Progenitor cell of endocrine pancreas (in vitro differentiated cells): ENCODE measurements around the gene SEPTIN8. TPM values are rescaled to one million over a fixed set of nuclear protein-coding genes. Genes with fewer than 3 reads are reported as not detected.

Source experiments
- DNase-seq: peaks from one replicate; pipeline ENCODE4 v3.0.0; 2021; ENCODE audit warnings: low spot score; ENCODE audit not compliant: unreplicated experiment
- H3K27ac Mint-ChIP-seq: 2 replicates; pipeline ENCODE4 v1.8.0; 2021; ENCODE audit warnings: mild to moderate bottlenecking, moderate library complexity, mixed read lengths
- H3K27me3 Mint-ChIP-seq: 2 replicates; pipeline ENCODE4 v1.8.0; 2021; ENCODE audit warnings: mixed read lengths
- H3K36me3 Mint-ChIP-seq: 2 replicates; pipeline ENCODE4 v1.8.0; 2022; ENCODE audit warnings: mixed read lengths; ENCODE audit not compliant: insufficient read depth
- H3K4me1 Mint-ChIP-seq: 2 replicates; pipeline ENCODE4 v1.8.0; 2021; ENCODE audit warnings: low read depth, mixed read lengths
- H3K4me3 Mint-ChIP-seq: 2 replicates; pipeline ENCODE4 v1.8.0; 2021; ENCODE audit warnings: low read depth, mild to moderate bottlenecking, moderate library complexity, mixed read lengths
- H3K9me3 Mint-ChIP-seq: 2 replicates; pipeline ENCODE4 v1.8.0; 2021; ENCODE audit warnings: low read depth, mixed read lengths
- total RNA-seq: library from RNA; stranded (reverse); gene quantifications from 2 replicates; pipeline ENCODE4 v1.2.1, GENCODE V29; 2021
- TF ChIP-seq, protein P1 (sequence below): fragments of 200-600 bp; sonication (generic); IDR thresholded peaks from one replicate; pipeline ENCODE4 v1.5.0; 2021; ENCODE audit warnings: antibody characterized with exemption, mild to moderate bottlenecking; ENCODE audit not compliant: unreplicated experiment

The SEPTIN8 gene
- total RNA-seq, 1 donor from 2014 or later: 67.2 TPM

- Mint-ChIP-seq H3K36me3 (no peaks in the 10 kb centered on the region), H3K4me1 (peaks cover 9% of the 10 kb centered on the region), H3K4me3 (no peak overlapping the region), H3K27ac (no peak overlapping the region), H3K27me3 (no peaks in the 10 kb centered on the region), H3K9me3 (no peaks in the 10 kb centered on the region)
- no peak for DNase-seq
- TF ChIP-seq, protein P1, sequence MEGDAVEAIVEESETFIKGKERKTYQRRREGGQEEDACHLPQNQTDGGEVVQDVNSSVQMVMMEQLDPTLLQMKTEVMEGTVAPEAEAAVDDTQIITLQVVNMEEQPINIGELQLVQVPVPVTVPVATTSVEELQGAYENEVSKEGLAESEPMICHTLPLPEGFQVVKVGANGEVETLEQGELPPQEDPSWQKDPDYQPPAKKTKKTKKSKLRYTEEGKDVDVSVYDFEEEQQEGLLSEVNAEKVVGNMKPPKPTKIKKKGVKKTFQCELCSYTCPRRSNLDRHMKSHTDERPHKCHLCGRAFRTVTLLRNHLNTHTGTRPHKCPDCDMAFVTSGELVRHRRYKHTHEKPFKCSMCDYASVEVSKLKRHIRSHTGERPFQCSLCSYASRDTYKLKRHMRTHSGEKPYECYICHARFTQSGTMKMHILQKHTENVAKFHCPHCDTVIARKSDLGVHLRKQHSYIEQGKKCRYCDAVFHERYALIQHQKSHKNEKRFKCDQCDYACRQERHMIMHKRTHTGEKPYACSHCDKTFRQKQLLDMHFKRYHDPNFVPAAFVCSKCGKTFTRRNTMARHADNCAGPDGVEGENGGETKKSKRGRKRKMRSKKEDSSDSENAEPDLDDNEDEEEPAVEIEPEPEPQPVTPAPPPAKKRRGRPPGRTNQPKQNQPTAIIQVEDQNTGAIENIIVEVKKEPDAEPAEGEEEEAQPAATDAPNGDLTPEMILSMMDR: no peak
These were observed 4.6 kb downstream of the SEPTIN8 start for GRCh38 chr5:132772291-132773070.

GRCh38 chr5:132771503-132771998 is 5.5 kb downstream of the SEPTIN8 start:
- peaks cover 9% of the 10 kb centered on the region for H3K4me1 Mint-ChIP-seq
- DNase-seq: no peak
- no peaks in the 10 kb centered on the region for H3K9me3 Mint-ChIP-seq
- H3K36me3 Mint-ChIP-seq: no peaks in the 10 kb centered on the region
- H3K27me3 Mint-ChIP-seq: no peaks in the 10 kb centered on the region
- TF ChIP-seq, protein P1: no peak
- H3K4me3 Mint-ChIP-seq: no peak overlapping the region
- no peak overlapping the region for H3K27ac Mint-ChIP-seq

GRCh38 chr5:132770476-132771159 is 6.4 kb downstream of the SEPTIN8 start:
- no peak for DNase-seq
- Mint-ChIP-seq H3K36me3 (no peaks in the 10 kb centered on the region), H3K27ac (no peak overlapping the region), H3K4me3 (no peak overlapping the region), H3K9me3 (no peaks in the 10 kb centered on the region), H3K27me3 (no peaks in the 10 kb centered on the region), H3K4me1 (peaks cover 5% of the 10 kb centered on the region)
- TF ChIP-seq, protein P1: no peak

DNA sequence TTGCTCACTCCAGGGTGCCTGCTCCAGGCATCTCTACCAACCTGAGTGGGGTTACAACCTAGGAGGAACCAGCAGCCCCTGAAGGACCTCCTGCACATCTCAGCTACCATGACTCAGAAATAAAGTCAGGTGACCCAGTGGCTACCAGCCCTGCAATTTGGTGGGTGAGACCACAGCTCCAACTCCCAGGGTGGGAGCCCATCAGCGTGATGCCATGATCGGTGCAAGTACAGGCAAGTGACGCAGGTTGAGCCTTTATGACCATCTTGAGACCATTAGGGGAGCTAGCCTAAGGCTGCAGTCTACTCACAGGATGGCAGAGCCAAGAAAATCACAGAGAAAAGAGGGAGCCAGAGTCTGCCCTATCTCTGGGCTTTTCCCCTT is 8.6 kb downstream of the SEPTIN8 start:
- Mint-ChIP-seq H3K27ac (no peak overlapping the region), H3K36me3 (peaks cover 2% of the 10 kb centered on the region), H3K4me3 (no peak overlapping the region), H3K4me1 (peaks cover 1% of the 10 kb centered on the region), H3K9me3 (no peaks in the 10 kb centered on the region), H3K27me3 (no peaks in the 10 kb centered on the region)
- TF ChIP-seq, protein P1: no peak
- no peak for DNase-seq

- peak overlapping the region; percentile 42 for H3K27ac Mint-ChIP-seq
- H3K4me1 Mint-ChIP-seq: peaks cover 1% of the 10 kb centered on the region
- peaks cover 9% of the 10 kb centered on the region for H3K36me3 Mint-ChIP-seq
- H3K27me3 Mint-ChIP-seq: no peaks in the 10 kb centered on the region
- no peak overlapping the region for H3K4me3 Mint-ChIP-seq
- TF ChIP-seq, protein P1: no peak
- no peak for DNase-seq
- H3K9me3 Mint-ChIP-seq: no peaks in the 10 kb centered on the region
These were observed 9.9 kb downstream of the SEPTIN8 start for GRCh38 chr5:132767150-132767549.
